ENCODE data around the gene CTDSP2.
"Not testable (repeated sequence)": the region's sequence is repeated elsewhere in the genome, so short reads cannot be mapped to it uniquely, and the experiment has no call there.

The CTDSP2 gene

GRCh38 chr12:57846577-57847319 is at the start of gene CTDSP2:
CTDSP2 (minus strand) TSS chr12:57846729; CDS start chr12:57846435, 294 bp downstream.
- peak; percentile 100 for DNase-seq (ENCODE audit: low read depth)

GRCh38 chr12:57896115-57896433 is 49.5 kb upstream of the CTDSP2 start:
- peak; percentile 51 for DNase-seq (ENCODE audit: low read depth)

GRCh38 chr12:57895389-57896114 is 49.0 kb upstream of the CTDSP2 start:
- DNase-seq (ENCODE audit: low read depth) = peak; percentile 36

GRCh38 chr12:57894399-57895292 is 48.1 kb upstream of the CTDSP2 start:
- DNase-seq (ENCODE audit: low read depth) = no peak

DNA sequence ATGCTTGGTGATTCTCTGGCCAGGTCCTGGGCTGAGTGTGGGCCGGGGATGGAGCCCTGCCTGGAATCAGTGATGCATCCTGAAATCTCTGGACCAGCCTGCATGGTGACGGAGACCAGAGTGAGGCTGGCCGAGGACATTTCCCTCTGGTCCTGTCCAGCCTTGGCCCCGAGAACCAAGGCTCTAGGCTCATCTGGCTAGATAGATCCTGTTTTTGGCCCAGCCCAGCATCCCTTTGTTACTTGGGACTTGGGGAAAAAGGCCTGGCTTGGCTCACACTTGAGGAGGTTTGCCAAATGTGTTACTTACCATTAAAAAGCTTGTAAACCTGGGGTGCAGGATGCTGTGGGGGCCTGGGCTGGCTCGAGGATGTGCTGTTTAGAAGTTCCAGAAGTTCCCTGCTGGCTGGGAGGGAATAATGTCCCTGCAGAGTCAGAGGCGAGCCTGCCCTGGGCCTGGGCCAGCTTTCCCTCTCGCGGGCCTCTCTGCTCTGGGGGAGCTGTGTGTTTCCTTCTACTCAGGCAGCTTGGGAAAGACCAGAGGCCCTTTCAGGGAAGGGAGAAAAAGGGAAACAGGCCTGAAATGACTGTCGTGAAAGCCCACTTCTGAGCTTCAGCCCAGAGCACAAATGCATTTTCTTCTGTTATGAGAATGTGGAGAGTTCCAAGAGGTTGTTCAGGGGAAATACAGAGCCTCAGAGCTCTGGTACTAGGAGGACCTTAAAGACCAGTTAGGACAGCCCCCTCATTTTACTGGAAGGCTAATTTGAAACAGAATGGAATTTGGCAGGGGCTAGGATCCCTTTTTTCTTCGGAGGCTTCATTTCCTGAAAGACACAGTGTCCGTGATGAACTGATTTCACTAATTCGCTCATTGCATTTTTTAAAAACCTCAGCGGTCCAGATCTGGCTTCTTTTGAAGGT is 47.2 kb upstream of the CTDSP2 start:
- DNase-seq (ENCODE audit: low read depth) = peak; percentile 81

DNA sequence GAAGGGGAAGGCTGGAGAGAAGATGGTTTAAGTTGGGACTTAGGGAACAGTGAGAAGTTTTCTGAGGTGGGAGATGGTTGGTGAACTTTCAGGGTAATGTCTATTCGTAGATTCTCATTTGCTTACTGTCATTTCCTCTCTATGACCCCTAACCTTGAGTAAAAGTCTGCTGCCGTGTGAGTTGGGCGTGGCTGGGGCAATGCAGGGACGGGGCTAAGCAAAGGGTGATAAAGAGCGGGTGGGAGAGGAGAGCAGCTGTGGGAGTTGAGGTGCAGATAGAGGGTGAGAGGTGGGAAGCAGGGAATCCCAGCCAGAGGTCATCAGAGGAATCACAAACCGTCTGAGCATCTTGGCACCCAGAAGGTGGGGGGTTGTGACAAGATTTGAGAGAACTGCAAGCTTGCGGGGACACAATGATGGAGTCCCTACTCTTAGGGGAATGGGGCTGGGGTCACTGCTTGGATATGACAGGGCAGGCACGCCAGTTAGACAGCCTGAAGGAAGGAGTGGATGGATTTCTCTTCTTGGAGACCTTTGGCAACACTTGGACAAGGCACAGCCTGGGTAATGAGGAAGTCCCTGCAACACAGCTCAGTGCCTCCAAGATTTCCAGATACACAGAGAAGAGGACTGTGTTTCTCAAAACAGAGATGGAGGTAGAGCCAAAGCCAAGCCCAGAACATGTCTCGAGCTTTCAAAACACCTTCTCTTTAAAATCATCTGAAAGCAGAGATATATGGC is 45.9 kb upstream of the CTDSP2 start:
- DNase-seq (ENCODE audit: low read depth) = no peak

DNA sequence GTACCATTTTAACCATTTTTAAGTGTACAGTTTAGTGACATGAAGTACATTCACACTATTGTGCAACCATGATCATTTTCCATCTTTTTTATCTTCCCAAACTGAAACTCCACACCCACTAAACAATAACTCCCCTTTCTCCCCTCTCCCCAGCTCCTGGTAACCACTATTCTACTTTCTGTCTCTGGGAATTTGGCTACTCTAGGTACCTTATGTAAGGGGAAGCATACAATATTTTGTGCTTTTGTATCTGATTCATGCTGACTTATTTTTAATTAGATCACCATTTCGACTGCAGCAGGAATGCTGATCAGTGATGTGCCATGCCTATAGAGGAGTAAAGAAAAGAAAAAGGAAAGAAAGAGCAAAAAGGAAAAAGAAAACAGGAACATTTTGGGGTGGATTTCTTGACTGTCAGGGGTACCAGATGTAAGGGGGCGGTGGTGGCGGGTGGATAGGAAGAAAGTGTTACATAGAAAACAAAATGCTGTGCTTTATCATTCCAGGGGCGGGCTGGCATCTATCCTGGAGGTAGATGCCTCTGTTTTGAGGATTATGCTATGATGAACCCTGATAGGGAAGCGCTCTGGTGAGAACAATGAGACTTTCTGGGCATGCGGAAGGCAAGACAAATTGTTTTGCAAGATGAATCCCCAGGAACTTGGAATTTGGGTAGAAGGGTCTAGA is 45.2 kb upstream of the CTDSP2 start:
- DNase-seq (ENCODE audit: low read depth) = no peak

- DNase-seq (ENCODE audit: low read depth) = no peak
These were observed 43.9 kb upstream of the CTDSP2 start for GRCh38 chr12:57890191-57891115.

DNA sequence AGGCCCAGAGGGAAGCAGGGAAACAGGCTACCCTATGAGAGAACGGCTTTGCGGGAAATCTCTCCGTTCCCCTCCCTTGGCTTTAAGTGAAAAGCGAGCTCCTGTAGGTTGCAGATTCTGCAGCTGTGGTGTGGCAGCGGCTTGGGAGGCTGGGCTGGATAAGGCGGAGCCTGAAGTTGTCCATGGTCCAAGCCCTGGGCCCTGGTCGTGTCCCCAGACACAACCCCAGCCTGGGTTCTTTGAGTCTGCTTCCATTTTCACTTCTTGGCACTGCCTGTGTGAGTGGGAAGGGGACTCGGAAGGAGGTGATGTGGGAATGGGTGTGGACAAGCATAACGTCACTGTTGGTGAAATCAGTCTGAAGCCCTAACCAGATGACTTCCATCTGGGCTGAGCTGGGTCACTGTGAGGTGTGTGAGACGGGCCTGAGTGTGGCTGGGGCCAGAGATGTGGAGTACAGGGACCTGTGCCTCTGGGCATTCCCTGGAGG is 43.0 kb upstream of the CTDSP2 start:
- DNase-seq (ENCODE audit: low read depth) = peak; percentile 15

DNA sequence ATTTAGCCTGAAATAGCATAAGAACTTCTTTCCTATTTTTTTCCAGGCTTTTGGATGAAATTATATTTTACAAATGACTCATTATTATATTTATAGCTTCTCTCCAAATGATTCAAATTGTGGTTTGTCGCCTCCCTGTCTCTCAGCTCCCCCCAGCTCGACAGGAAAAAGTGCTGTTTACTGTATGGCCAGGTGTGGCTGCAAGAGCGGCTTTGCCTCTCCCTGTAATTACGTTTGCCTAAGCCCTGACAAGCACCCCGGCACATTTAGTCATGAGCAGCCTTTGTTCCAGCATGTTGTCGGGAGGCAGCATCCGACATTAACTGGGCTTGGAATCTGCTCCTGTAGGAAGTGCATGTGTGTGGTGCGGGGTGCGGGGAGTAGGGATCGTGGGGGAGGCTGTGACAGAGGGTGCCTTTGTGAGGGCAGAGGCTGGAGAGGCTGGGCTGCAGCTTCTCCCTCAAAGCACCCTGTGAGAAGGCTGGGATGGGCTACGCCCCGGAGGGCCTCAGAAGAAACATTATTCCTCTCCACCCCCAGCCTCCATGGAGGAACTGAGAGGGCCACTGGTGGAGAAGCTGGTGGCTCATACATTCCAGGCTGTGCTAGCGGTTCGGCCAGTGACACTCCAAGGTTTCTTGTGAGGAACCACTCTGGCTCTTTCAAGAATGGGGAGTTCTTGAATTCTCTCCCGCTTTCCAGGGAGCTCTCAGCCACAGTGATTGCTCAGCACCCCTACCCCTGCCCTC is 42.1 kb upstream of the CTDSP2 start:
- peak; percentile 70 for DNase-seq (ENCODE audit: low read depth)

DNA sequence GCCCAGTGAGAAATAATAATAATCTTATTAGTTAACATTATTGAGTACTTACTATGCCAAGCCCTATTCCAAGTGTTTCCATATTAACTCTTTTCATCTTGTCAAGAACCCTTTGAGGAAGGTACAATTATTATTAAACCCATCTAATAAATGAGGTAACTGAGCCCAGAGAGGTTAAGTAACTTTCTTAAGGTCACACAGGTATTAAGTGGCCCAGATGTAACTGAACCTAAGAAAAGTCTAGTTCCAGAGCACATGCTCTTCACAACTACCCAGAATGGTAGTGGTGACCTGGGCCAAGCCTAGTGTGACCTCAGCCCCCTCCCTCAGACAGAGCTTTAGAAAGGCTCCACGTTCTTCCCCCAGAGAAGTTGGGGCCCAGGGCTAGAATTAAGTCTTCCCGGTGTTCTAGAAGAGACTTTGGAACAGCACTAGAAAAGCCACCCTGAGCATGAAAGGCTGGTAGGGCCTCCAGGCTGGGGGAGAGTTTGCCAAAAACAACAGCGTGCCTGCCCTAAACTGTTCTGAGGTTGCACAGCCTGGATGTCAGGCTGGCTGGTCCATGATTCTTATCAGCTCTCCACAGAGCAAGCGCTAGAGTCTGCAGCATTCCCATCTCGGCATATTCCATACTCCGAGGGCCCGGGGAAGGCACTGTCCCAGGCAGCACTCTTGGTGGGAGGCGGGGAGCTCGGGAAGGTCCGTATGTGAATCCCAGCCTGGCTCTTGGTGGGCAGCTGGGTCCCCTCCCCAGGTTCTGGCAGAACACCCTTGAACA is 41.3 kb upstream of the CTDSP2 start:
- DNase-seq (ENCODE audit: low read depth) = peak; percentile 48

GRCh38 chr12:57886964-57887363 is 40.4 kb upstream of the CTDSP2 start:
- DNase-seq (ENCODE audit: low read depth) = not testable (repeated sequence)

GRCh38 chr12:57886542-57886941 is 40.0 kb upstream of the CTDSP2 start:
- no peak for DNase-seq (ENCODE audit: low read depth)

GRCh38 chr12:57885207-57885606 is 38.7 kb upstream of the CTDSP2 start:
- no peak for DNase-seq (ENCODE audit: low read depth)

DNA sequence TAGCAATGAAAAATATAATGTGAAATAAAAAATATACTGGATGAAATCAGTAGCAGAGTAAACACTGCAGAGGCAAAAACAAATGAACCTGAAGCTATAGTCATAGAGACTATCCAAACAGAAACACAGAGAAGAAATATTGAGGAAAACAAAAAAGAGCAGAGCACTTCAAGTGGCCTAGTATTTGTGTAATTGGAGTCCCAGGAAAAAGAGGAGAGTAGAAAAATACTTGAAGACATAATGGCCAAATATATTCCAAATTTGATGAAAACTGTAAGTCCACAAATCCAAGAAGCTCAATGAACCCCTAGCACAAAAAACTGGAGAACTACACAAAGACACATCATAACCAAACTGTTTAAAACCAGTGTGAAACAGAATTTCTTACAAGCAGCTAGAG is 37.2 kb upstream of the CTDSP2 start:
- DNase-seq (ENCODE audit: low read depth) = no peak

- DNase-seq (ENCODE audit: low read depth) = no peak
These were observed 36.5 kb upstream of the CTDSP2 start for GRCh38 chr12:57883057-57883456.

DNA sequence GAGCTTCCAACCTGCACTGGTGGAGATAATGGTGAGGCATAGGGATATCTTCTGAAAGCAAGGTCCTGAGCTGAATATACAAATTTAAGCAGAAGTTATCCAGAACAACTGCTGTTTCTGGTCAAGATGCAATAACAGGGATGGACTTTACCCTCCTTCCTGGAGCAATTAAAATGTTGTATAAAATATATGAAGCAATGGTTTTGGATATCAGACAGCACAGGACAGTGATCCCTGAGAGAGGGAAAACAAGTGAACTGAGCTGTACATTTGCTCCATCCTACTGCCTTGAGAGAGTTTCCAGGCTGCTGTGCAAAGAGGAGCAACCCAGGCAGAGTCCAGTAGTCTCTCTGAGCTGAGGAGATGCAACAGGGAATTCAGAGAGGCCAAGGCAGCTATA is 36.0 kb upstream of the CTDSP2 start:
- DNase-seq (ENCODE audit: low read depth) = no peak
